GM13977 (cell line): ENCODE measurements around the gene PRR15L.

Source experiments
- DNase-seq: peaks from one replicate; pipeline ENCODE4 v3.0.0; 2012; ENCODE audit warnings: low spot score
- in situ Hi-C: fragments of 300-500 bp; cut with MboI; formaldehyde crosslinking; loops from one replicate; pipeline ENCODE4 v1.12.0; 2022; ENCODE audit warnings: low sequenced_read_pairs, low pct_unique_long_range_greater_than_20kb, mixed read lengths, inconsistent platforms; ENCODE audit not compliant: unreplicated experiment
- TF ChIP-seq, protein P1 (sequence below): IDR thresholded peaks from 2 replicates; pipeline ENCODE4 v1.5.1; 2012; ENCODE audit warnings: mild to moderate bottlenecking, control low read depth; ENCODE audit not compliant: insufficient read depth; ENCODE audit errors: extremely low read depth, missing control alignments

Gene PRR15L

DNA sequence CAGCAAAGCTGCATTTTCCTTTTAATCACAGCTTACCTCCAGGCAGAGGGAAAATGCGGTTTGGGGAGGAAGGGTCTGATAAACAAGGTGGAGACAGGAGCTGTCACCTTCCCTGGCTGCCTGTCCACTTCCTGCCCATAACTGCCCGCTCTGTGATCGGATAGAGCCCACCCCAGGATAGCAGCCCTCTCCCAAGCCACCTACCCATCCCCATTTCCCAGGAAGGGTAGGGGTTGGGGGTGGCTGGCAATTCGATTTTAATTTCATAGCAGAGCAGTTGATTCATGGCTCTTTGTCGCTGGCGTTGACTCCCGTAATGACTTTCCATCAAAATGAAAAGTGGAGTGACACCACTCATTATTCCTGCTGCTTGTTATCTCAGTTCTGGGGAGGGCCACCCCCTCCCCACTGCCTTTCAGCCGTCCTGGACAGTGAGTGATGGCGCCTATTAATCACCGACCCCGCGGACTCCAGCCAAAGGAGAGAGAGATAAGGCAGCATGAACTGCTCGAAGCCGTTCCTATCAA, 24.5 kb upstream of the PRR15L start:
- TF ChIP-seq, protein P1, sequence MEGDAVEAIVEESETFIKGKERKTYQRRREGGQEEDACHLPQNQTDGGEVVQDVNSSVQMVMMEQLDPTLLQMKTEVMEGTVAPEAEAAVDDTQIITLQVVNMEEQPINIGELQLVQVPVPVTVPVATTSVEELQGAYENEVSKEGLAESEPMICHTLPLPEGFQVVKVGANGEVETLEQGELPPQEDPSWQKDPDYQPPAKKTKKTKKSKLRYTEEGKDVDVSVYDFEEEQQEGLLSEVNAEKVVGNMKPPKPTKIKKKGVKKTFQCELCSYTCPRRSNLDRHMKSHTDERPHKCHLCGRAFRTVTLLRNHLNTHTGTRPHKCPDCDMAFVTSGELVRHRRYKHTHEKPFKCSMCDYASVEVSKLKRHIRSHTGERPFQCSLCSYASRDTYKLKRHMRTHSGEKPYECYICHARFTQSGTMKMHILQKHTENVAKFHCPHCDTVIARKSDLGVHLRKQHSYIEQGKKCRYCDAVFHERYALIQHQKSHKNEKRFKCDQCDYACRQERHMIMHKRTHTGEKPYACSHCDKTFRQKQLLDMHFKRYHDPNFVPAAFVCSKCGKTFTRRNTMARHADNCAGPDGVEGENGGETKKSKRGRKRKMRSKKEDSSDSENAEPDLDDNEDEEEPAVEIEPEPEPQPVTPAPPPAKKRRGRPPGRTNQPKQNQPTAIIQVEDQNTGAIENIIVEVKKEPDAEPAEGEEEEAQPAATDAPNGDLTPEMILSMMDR: no peak
- in situ Hi-C loops: no loop called here
- DNase-seq: no peak

DNA sequence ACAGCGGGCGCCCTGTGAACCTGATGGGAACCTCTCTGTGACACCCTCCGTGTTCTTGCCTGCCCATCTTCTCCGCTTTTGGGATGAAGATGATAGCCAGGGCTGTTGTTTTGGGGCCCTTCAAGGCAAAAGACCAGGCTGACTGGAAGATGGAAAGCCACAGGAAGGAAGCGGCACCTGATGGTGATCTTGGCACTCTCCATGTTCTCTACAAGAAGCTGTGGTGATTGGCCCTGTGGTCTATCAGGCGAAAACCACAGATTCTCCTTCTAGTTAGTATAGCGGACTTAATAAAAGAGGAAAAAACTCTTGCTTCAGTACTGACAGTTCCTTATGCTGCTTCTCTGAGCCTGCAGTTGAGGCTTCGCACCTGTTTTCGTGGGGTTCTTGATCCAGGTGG, 23.8 kb upstream of the PRR15L start:
- in situ Hi-C loops: no loop called here
- DNase-seq: no peak
- TF ChIP-seq, protein P1: no peak

DNA sequence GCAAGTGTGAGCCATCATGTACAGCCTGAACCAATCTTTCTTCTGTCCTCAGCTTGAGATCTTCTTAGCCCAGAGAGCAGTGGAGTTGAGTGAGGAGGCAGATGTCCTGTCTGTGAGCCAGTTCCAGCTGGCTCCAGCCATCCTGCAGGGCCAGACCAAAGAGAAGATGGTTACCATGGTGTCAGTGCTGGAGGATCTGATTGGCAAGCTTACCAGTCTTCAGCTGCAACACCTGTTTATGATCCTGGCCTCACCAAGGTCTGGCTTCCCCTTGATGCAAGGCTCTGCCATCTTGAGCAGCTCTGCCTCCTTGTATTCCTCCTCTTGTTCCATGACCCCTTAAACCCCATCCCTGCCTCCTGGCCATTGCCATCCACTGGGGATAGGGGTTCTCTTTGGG, 22.9 kb upstream of the PRR15L start:
- no peak for DNase-seq
- TF ChIP-seq, protein P1: no peak
- in situ Hi-C loops: no loop called here

DNA sequence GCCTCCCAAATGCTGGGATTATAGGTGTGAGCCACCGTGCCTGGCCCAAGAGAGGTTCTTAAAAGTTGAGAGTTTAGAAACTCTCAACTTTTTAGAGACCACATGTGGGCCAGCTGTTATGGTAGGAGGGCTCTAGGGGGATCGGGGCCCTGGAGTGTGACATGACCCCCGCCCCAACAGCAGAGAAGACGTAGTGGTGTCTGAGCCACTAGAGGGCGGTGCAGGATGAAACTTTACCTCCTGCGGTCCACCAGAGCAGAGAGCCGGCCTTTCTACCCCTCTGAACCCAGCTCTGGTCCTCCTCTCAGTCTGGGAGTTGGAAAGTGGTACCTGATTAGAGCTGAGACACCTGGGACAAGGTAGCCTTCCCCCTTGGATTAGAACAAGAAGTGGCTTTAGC, 20.6 kb upstream of the PRR15L start:
- TF ChIP-seq, protein P1: peak; percentile 75
- in situ Hi-C loops: loop anchor here (5.0 kb wide), 1 partner anchor 39 kb away; no protein-coding TSS in a partner anchor
- DNase-seq: peak; percentile 85

DNA sequence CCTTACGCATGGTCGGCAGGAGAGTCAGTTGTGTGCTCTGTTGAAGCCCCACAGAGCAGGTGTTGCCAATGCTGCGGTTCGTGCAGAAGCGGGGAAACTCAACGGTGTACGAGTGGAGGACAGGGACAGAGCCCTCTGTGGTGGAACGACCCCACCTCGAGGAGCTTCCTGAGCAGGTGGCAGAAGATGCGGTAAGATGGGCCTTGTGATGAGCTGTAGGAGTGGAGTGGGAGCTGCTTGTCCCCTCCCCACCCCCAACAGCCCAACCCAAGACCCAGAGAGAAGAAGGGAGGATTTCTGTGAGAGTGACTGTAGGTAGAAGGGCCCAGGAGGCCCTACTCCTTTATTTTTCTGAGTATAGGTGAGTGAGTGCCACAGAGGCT, 18.1 kb upstream of the PRR15L start:
- no peak for DNase-seq
- in situ Hi-C loops: loop anchor here (5.0 kb wide), 1 partner anchor 41 kb away; no protein-coding TSS in a partner anchor
- TF ChIP-seq, protein P1: no peak

DNA sequence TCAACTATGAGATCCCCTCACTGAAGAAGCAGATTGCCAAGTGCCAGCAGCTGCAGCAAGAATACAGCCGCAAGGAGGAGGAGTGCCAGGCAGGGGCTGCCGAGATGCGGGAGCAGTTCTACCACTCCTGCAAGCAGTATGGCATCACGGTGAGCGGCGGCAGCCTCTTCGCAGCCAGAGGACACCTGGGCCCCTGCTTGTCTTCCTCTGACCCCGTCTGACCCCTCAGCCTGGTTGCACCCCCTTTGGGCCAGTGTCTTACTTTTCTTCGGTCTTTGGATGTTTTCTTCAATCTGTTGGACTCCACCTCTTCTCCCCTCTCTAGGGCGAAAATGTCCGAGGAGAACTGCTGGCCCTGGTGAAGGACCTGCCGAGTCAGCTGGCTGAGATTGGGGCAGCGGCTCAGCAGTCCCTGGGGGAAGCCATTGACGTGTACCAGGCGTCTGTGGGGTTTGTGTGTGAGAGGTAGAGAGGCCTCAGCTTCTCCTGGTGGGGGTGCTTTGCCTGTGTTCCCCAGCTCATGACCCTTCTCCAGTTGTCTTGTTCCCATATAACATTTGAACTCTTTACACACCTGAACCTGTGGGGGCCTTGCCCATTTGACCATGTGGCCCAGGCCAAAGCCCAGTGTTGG, 17.6 kb upstream of the PRR15L start:
- DNase-seq: no peak
- in situ Hi-C loops: loop anchor here (5.0 kb wide), 1 partner anchor 42 kb away; no protein-coding TSS in a partner anchor
- TF ChIP-seq, protein P1: peak; percentile 14

DNA sequence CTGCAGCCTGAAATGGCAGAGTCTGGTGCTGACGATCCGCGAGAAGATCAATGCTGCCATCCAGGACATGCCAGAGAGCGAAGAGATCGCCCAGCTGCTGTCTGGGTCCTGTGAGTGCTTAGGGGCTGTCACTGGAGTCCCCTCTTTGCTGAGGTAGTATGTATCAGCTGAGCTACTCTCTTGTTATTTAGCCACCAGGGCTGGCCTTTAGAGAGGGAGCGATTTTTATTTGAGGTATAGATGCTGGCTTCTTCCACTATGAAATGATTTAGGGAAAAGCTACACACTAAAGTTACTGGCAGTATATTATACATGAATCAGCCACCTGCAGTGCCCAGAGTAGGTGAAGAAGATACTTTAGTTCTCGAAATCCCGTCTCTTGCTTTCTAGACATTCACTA, 15.9 kb upstream of the PRR15L start:
- no peak for DNase-seq
- TF ChIP-seq, protein P1: no peak
- in situ Hi-C loops: no loop called here
